ENCODE measurements around the gene SIK1.

- no peak for TF ChIP-seq EP300 (IDR thresholded peaks at IDR 0.05)
- TF ChIP-seq, protein P1, sequence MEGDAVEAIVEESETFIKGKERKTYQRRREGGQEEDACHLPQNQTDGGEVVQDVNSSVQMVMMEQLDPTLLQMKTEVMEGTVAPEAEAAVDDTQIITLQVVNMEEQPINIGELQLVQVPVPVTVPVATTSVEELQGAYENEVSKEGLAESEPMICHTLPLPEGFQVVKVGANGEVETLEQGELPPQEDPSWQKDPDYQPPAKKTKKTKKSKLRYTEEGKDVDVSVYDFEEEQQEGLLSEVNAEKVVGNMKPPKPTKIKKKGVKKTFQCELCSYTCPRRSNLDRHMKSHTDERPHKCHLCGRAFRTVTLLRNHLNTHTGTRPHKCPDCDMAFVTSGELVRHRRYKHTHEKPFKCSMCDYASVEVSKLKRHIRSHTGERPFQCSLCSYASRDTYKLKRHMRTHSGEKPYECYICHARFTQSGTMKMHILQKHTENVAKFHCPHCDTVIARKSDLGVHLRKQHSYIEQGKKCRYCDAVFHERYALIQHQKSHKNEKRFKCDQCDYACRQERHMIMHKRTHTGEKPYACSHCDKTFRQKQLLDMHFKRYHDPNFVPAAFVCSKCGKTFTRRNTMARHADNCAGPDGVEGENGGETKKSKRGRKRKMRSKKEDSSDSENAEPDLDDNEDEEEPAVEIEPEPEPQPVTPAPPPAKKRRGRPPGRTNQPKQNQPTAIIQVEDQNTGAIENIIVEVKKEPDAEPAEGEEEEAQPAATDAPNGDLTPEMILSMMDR (IDR thresholded peaks at IDR 0.05): no peak
- TF ChIP-seq POLR2A (IDR thresholded peaks at IDR 0.05): no peak
- TF ChIP-seq POLR2AphosphoS5 (IDR thresholded peaks at IDR 0.05): no peak
Observed at GRCh38 chr21:43368685-43369084, 58.2 kb downstream of the SIK1 start.
